ENCODE results near the gene PDE11A. TPM values are rescaled to one million over a fixed set of nuclear protein-coding genes. Genes with fewer than 3 reads are reported as not detected.
A peak's percentile ranks its signal among the peaks of the same experiment; 100 is the strongest.

PDE11A gene
- polyA plus RNA-seq, 5 donors: 0.18 to 0.37 (median 0.25) TPM

DNA sequence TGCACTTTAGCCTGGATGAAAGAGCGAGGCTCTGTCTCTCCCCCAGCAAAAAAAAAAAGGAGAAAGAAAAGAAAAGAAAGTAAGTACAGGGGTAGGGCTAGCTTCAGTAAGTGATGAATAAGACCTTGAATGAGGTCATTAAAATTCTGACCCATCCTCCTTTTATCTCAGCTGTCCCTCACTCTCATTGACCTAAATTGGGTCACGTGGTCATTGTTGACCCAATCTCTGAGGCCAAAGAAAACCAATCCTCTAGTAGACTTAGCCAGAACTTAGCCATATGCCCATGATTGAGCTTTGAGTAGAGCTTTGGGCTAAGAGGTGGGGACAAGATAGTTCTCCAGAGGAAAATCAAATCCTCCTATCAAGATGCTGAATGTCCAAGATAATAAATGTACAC is 149.3 kb downstream of the PDE11A start:
- no peak for DNase-seq

DNA sequence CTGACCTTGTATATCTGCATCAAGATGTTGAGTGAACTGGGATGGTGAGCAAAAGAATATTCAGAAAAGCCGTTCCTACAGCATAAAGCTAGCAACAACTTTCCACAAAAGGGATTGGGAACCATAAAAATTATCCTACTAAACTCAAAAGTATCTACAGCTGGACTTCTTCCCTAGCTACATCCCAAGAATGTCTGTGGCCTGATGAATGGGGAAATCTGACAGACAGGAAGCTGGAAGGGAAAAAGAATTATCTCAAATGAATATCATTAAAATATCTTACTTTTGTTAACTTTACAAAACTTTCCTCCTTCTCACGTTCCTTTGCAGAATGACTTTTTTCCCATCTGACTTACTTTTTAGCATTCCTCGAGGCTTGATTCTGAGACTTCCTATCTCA is 150.9 kb downstream of the PDE11A start:
- no peak for DNase-seq

DNA sequence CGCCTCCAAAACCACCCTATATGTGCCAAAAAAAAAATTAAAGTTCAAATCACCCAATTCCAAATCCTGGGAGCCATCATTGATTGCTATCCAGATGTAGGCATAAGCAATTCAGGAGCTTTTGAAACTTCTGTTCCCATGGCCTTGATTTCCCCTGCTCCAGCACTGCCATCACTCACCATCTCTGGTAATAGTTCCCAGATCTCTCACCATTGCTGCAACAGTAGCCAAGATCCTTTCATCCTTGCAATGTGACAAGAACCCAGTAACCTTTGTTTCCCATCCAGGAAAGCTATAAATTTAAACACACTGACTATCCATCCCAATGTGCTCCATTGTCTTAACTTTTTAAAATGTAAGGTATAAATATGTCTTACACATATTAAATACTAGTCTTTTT is 155.4 kb downstream of the PDE11A start:
- DNase-seq: no peak

DNA sequence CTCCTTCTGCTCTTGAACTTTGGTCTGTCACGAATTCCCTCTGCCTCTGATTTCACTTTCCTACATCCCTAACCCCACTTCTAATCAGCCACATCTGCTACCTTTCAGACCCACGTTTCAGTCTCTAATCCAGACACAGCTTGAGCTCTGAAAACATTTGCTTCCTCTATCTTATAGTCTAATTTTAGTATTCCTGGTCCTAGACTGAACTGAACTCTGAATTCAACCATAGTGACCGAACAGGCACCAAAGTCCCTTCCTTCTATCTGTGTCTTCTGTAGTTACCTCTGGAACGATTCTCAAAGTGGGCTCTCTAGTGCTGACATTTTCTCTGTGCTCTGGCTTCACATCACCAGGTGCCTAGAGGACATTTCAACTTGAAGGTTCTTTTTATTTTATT is 156.2 kb downstream of the PDE11A start:
- no peak for DNase-seq

DNA sequence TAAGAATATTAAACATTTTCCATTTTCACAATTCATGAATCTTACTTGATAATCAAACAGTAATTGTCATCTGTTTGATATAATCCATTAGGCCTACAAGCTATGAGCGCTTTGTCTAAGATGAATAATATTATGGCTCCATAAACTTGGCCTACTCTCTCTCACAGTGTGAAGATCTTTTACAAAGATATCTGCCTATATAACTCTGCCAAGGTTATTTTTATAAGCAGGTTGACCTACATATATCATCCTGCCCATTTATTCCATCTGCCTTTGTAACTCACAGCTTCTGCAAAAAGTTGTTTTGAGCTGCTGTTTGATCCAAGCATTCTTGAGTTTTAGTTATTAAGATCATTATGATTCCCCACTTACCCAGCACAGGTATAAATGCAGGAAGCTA is 158.3 kb downstream of the PDE11A start:
- DNase-seq: no peak

DNA sequence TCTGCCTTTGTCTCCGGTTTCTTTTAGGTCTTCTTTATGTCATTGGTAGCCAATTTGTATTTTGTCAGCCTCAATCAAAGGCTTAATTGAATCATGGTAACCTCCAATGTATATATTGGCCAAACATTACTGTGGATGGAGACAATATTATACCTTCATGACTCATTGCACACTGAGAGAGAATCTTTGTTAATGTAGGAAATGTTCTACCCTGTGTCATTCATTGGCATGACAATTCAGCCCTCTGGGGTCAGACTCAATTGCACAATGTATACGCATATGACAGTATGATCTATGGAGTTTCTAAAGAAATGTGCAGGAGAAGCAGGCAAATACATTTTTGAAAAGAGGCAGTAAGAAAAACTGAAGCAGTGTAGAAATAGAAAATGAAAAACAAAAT is 162.6 kb downstream of the PDE11A start:
- DNase-seq: no peak

DNA sequence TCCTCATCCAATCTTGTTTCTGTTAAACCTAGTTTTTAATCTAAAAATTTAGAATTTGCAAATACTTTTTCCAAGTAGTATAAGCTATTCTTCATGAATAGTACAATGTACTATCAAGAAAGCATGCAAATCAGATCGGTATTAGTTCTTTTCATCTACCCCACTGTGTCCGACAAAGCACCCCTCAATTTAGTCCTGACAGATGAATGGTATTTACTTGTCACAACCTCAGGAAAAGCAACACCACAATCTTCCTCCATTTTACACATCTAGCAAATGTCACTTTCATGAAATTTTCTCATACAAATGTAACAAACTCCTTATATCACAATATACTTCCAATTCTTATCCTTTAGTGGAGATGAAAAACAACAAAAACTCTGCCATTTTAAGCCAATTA is 163.8 kb downstream of the PDE11A start:
- no peak for DNase-seq

DNA sequence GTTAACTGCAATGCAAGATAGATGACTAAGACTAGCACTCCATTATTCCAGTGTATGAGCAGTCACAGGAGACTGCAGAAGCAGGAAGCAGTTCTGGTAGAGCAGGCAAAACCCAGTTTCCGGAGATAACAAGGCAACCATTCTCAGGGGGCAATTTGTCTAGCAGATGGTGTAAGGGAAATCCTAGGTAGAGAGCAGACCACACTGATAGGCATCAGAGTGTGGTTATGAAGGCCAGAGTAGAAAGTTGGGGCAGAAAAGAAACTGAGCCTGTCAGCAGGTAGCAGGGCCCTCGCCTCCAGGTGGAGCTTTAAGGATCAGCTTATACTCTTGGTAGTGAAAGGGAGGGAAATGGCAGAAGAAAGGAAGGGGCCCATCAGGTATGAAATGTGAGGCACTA is 164.4 kb downstream of the PDE11A start:
- DNase-seq: no peak

DNA sequence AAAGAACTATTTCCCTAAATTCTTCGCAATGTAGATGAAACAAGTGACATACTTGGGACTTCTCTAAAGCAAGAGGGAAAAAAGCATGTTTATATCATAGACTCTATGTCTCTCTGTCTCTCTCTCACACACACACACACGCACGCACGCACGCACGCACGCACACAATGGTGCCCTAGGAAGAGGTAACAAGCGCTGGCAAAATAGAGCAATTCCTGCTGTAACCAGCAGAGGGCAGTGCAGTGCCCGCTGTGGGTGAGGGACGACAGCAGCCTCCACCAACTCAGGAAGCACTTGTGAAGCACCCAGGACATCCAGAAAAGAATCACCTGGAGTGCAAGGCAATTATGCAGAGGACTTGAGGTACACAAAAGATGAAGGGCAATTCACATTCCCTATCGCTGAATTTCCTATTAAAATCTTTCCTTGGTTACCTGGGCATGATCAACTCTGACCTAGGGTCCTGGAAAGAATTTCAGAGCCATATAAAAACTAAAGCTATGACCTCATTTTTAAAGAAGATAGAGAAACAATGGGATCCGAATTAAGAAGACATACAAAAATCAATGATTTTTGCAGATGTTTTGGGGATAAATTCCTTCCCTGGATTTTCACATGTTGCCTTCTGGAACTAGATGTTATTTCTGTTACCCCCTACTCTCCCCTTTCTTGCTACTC is 166.4 kb downstream of the PDE11A start:
- peak; percentile 12 to 23 for DNase-seq

DNA sequence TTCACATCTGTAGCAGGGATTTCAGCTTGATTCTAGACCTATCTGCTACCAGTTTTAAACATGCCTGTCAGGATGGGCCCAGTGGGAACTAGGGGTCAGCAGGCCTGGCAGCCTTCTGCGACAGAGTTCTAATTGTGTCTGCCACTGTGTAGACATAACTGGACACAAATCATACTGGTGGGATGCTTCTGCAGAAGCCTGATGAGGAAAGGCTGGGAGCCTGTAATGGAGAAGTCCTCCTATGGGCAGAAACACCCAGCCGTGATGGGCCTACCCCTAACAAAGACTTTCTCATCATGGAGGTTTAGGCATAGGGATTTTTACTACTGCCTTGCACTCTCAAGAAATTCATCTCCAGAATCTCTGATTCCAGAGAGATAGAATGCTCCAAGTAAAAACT is 166.9 kb downstream of the PDE11A start:
- DNase-seq: no peak

DNA sequence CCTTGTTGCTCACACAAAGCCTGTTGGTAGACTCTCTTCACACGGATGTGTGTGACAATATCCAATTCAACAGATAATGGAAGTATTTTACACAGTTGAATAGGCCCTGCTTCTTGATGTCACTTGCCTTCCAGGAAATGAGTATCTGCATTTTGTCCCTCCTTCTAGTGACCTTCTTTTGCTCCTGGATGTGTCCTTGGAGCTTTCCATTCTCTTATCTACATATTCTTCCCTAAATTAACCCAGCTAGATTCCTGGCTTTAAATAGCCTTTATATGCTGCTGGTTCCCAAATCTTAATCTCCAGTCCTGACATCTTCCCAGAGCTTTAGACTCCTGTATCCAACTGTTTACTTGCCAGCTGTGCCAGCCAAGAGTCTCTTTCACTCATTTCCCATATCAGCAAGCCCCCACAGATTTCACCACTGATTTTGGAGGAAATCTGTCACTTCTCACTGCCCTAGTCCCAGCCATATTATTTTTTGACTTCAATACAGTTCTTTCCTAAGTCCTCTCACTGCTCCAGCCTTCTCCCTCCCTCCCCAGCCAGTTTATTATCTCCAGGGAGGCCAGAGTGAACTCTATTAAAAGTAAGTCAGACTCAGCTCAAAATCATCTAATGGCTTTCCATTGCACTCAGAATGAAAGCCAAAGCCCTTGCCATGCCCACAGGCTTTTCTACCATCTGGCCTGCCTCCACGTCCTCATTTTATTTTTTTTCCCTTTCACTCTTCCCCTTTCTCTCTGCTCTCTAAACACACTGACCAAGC is 170.0 kb downstream of the PDE11A start:
- DNase-seq: no peak

DNA sequence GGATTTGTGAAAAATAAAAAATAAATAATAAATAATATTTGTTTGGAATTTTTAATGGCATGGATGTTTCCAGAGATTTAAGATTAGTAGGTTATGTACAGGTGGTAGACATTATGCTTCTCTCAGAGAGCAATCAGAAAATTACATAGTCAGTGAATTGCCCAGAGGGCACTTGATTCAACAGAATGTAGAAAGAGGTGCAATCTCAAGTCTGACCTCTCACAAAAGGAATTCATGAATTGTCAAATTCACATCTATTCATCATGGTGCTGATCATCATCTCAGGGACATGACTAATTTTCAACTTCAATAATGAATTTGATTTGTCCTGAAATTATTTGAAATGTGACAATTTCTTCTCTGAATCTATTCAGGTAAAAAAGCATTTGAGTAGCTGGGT is 172.5 kb downstream of the PDE11A start:
- DNase-seq: no peak

DNA sequence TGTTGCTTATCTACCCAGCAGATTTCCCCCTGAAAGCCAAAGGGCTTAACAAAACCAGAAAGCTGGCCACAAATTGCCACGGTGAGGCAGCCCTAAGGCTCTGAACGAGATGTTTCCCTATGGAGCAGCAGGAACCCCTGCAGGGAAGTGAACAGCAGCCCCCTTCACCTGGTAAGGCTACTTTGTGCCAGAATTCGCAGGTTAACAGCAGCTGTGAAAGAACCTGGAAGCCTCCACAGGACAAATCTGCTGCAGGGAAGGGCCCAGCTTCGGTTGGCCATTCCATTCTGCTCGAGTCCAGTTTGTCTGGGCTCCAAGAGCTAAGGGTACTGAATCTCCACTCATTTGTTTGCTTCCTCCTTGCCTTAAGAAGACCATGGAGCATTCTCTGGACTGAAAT is 175.3 kb downstream of the PDE11A start:
- DNase-seq: no peak

DNA sequence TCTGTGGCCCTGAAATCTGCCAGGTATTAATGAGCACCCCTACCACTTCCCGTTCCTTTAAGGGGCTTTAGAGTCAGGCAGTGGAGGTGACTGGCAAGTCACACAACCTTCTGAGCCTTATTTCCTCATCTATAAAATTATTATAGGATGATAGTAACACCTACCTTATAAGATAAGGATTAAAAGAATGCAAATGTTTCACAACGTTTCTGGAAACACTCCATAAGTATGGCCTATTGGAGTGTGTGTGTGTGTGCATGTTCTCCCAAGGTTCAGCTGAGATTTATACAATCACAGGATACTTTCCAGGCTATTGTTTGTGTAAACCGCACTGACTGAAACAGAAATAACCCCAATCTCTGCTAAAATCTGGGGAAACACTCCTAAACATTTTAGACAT is 176.0 kb downstream of the PDE11A start:
- DNase-seq: no peak

DNA sequence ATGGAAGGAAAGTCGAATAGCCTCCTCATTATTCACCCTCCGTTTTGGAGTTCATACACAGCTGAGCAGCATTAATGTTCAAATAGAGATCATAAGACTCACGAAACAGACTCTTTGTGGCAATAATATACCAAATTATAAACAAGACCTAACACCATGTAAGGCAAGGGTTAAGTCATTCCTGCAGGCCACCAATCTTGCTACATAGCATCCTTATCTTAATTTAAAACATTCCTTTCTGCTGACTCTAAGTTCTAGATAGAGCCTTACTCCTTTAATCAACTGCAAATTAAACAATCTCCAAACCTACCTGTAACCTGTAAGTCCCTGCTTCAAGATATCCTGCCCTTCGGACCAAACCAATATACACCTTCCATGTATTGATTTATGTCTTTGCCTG is 178.0 kb downstream of the PDE11A start:
- DNase-seq: no peak

DNA sequence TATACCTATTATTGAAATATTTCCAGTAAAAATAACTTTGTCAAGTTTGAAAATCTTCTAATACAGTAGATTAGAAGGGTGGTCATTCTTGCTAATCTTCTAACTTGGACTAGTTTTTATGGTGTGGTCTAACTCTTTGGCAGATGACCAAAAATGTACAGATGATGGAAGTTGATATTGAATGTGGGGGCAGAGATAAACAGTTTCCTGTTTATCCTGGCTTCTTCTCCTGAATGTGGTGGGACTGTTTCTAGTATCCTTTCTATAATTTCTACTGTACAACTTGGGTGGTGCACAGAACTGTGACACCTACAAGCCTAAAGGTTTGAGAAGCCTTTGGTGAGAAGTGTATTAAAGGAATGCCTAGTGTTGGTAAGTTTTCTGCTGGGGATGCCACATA is 178.7 kb downstream of the PDE11A start:
- no peak for DNase-seq

DNA sequence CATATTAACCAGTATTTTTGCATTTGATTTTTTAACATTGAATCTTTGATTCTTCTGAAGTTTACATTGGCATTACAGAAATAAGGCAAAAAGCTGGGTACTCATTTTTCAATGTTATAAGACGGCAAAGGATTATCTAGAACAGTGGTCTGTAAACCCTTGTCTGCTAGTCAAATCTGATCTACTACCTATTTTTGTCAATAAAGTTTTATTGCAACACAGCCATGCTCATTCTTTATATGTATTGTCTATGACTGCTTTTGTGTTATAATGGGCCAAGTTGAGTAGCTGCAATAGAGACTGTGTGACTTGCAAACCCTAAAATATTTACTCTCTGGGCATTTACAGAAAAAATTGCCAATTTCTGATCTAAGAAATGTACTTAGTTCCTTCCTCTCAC is 181.0 kb downstream of the PDE11A start:
- no peak for DNase-seq

DNA sequence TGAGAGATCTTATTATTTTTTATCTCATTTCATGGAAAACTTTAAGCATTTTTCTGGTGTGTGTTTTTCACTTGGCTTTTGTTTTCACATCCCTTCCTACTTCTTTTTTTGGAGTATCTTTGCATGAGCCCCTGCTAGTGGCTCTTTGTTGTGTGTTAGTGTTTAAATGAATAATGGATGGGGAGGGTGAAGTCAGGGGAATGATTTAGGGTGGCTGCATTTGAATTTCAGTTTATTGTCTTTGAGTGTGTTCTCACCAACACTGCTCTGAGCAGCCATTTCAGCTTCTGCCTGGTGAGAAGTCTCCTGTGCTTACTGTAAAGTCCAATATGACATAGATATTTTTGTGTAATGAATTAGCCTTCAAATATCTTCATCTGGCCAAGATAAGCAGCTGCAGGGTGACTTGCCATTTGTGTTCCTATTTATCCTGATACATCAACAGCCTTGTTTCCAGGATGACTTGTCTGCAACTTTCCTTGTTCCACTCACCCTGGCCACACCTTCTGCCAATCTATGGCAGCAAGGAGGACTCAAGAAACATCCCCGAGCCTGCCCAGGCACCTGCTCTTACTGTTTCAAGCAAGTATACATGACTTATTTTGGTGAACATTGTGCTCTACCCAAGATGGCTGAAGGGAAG is 182.6 kb downstream of the PDE11A start:
- DNase-seq: no peak

DNA sequence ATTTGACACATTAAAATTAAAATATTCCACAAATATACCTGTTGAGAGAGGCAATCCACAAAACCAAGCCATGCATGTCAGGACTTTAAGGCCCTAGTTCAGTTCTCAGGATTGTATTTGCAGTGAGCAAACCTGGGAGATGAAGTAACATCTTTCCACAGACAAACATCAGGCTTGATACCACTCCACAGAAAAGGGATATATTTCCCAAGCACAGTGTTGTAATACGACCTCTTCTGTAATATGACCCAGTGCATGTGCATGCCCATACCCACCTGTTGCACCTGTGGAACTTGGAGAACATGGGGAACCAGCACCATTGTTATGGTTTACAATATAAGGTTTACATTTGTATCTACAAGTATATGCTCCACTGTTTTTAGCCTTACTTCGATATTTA is 184.0 kb downstream of the PDE11A start:
- DNase-seq: no peak

DNA sequence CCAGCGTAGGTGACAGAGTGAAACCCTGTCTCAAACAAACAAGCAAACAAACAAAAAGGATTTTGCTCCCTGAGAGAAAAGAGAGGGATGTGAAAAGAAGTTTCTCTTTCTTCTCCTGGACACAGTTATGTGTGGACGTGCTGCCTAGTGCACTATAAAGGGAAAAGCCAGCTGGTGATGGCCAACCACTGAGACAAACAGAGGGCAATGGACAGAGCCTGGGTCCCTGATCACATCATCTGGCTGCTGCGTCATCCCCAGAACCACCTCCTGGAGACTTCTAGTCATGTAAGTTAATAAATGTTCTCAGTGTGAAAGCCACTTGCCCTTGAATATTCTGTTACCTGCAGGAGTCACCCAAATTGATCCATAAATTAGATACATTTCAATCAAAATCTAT is 184.9 kb downstream of the PDE11A start:
- DNase-seq: no peak

DNA sequence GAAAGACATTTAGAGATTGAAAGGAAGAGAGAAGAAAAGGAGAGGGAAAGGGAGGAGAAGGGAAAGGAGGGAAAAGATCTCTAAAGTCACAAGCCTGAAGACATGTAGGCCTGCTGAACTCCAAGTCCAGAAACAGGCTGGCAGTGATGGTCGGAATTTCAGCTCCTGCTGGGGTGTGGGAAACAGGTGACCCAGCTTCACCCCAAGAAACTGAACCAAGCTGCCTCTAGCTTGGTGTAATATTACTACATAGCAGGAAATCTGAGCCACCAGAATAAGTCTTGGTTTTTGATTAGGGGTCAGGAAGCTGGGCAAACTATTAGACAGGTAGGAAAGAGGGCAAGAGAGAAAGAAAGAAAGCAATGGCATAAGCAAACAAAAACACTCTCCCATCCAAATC is 185.8 kb downstream of the PDE11A start:
- DNase-seq: no peak

DNA sequence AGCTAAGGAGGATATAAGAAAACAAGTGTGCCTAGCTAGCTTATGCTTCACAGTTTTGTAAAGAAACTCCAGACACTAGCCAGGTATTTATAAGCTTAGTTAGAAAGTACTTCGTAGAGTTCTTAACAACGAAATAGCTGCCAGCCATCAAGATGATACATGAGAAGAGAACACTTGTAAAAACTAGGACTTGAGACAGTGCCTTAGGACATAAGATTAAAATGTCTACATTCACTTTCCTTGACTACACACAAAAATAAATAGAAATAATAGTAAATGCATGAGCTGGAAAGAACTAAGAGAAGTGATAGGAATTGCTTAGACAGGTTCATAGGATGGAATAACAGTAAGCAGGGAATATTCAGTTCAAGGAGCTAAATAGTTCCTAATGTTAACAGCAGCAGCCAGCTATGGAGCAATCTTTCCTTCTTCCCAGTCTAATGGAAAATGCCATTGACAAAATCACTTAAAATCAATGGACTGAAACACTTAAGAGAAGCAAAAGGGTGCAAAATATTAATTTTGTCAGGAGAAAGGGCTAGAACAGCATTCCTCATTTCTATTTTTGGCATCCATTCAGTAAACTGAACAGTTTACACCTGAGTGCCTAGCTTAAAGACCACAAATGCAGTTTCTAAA is 186.6 kb downstream of the PDE11A start:
- DNase-seq: no peak

DNA sequence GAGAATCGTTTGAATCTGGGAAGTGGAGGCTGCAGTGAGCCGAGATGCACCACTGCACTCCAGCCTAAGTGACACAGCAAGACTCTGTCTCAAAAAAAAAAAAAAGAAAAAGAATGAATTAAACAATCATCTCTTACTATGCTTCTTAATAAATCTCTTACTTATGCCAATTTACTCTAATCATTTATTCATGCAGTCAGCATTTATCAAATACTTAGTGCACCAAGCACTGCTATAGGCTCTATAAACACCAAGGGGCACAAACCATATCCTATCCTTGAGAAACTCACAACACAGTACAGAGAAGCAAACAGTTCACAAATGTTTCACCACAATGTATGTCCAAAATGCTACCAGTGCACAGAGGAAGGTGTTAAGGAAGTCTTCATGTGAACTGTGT is 189.4 kb downstream of the PDE11A start:
- DNase-seq: no peak
